HTR-8/SVneo (cell line): Measurements from ENCODE around the gene MED27.
"Not testable (repeated sequence)": the region's sequence is repeated elsewhere in the genome, so short reads cannot be mapped to it uniquely, and the experiment has no call there.

Experiments
- DNase-seq: peaks from one replicate; pipeline ENCODE4 v3.0.0; 2011; ENCODE audit warnings: low spot score, mixed read lengths; ENCODE audit not compliant: insufficient read length
- FAIRE-seq: peaks from 2 replicates; lab custom pipeline; 2011; peaks lifted over from hg19 to GRCh38; lab: Jason Lieb, UNC

The MED27 gene

GRCh38 chr9:131943351-131943841, 136.3 kb downstream of the MED27 start:
- FAIRE-seq = no peak
- DNase-seq = no peak

- no peak for DNase-seq
Observed at GRCh38 chr9:131942146-131942720, 137.4 kb downstream of the MED27 start.

GRCh38 chr9:131937451-131937850, 142.2 kb downstream of the MED27 start:
- FAIRE-seq (no peak), DNase-seq (no peak)

More at GRCh38 chr9:131942146-131942720, 137.4 kb downstream of the MED27 start:
- FAIRE-seq = no peak

- FAIRE-seq (no peak), DNase-seq (no peak)
Observed at GRCh38 chr9:131936929-131937328, 142.7 kb downstream of the MED27 start.

GRCh38 chr9:131934673-131935072, 145.0 kb downstream of the MED27 start:
- DNase-seq (no peak), FAIRE-seq (no peak)

- DNase-seq (no peak), FAIRE-seq (no peak)
Observed at GRCh38 chr9:131927091-131927490, 152.6 kb downstream of the MED27 start.

- no peak for FAIRE-seq
- no peak for DNase-seq
Observed at GRCh38 chr9:131926360-131926922, 153.2 kb downstream of the MED27 start.

- DNase-seq (no peak), FAIRE-seq (no peak)
Observed at GRCh38 chr9:131925677-131926177, 153.9 kb downstream of the MED27 start.

GRCh38 chr9:131923766-131924165, 155.9 kb downstream of the MED27 start:
- FAIRE-seq (no peak), DNase-seq (no peak)

GRCh38 chr9:131923132-131923671, 156.5 kb downstream of the MED27 start:
- FAIRE-seq = no peak
- DNase-seq = no peak

- DNase-seq, FAIRE-seq: not testable (repeated sequence)
Observed at GRCh38 chr9:131921635-131922034, 158.0 kb downstream of the MED27 start.

GRCh38 chr9:131919216-131919615, 160.5 kb downstream of the MED27 start:
- FAIRE-seq = no peak
- DNase-seq = no peak

GRCh38 chr9:131918481-131918880, 161.2 kb downstream of the MED27 start:
- DNase-seq (no peak), FAIRE-seq (no peak)

GRCh38 chr9:131917009-131917408, 162.7 kb downstream of the MED27 start:
- FAIRE-seq (no peak), DNase-seq (no peak)

GRCh38 chr9:131915181-131915580, 164.5 kb downstream of the MED27 start:
- DNase-seq (no peak), FAIRE-seq (no peak)

- FAIRE-seq (no peak), DNase-seq (no peak)
Observed at GRCh38 chr9:131912671-131913070, 167.0 kb downstream of the MED27 start.

- FAIRE-seq = no peak
- DNase-seq = no peak
Observed at GRCh38 chr9:131912069-131912468, 167.6 kb downstream of the MED27 start.

- FAIRE-seq = no peak
Observed at GRCh38 chr9:131910572-131910971, 169.1 kb downstream of the MED27 start.

GRCh38 chr9:131905144-131905543, 174.5 kb downstream of the MED27 start:
- no peak for DNase-seq
- no peak for FAIRE-seq

More at GRCh38 chr9:131910572-131910971, 169.1 kb downstream of the MED27 start:
- no peak for DNase-seq

GRCh38 chr9:131899296-131900228, 180.1 kb downstream of the MED27 start:
- FAIRE-seq (no peak), DNase-seq (no peak)
